Esophagus muscularis mucosa (tissue), 4 donors: Measurements from ENCODE around the gene FSCN2.

Experiments used
- EP300 ChIP-seq: sonication (generic); formaldehyde crosslinking; IDR thresholded peaks from one replicate; pipeline ENCODE4 v1.6.1; 2017; ENCODE audit warnings: antibody characterized with exemption
- POLR2A ChIP-seq: fragments of 450-650 bp; IDR thresholded peaks from one replicate; pipeline ENCODE4 v1.6.1; 2017; ENCODE audit warnings: antibody characterized with exemption, moderate library complexity, mild to moderate bottlenecking, low read depth
- POLR2AphosphoS5 ChIP-seq, 2 donors: sonication (generic); formaldehyde crosslinking; IDR thresholded peaks; one replicate each; pipeline ENCODE4 v1.6.1; 2017; ENCODE audit warnings: antibody characterized with exemption in 2 of 2
- TF ChIP-seq, protein P1 (sequence below), 3 experiments: fragments of 200-600 bp in 2 of 3; fragments of 450-650 bp in 1 of 3; sonication (generic) in 2 of 3; IDR thresholded peaks; one replicate each; pipeline ENCODE4 v1.5.1; 2017 to 2019; ENCODE audit warnings: antibody characterized with exemption in 3 of 3, mild to moderate bottlenecking in 2 of 3, moderate library complexity in 1 of 3

DNA sequence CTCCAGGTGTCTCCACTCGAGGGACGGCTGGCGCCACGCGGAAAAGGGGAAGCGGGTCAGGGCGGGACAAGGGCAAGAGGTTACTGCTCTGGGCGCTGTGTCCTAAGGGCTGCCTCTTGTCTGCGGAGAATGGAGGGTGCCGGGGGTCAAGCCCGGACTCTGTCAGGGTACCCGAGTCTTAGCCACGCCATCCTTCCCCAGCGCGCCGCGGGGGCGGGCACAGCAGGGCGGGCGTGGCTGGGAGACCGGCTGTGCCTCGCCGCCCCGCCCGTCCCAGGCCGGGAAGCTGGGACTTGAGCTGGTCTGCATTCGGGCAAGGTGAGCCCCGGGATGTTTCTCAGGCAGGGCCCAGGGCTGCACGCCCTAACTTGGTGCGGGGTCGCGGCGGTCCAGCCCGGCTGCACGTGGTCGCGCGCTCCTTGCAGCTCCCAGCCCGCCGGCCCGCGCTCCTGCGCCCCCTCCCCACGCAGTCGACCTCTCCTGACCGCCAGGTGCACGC is 9.3 kb upstream of the FSCN2 start:
- no peak for TF ChIP-seq POLR2AphosphoS5 (IDR thresholded peaks at IDR 0.05)
- TF ChIP-seq POLR2A = no peak
- TF ChIP-seq EP300 = no peak
- TF ChIP-seq, protein P1, sequence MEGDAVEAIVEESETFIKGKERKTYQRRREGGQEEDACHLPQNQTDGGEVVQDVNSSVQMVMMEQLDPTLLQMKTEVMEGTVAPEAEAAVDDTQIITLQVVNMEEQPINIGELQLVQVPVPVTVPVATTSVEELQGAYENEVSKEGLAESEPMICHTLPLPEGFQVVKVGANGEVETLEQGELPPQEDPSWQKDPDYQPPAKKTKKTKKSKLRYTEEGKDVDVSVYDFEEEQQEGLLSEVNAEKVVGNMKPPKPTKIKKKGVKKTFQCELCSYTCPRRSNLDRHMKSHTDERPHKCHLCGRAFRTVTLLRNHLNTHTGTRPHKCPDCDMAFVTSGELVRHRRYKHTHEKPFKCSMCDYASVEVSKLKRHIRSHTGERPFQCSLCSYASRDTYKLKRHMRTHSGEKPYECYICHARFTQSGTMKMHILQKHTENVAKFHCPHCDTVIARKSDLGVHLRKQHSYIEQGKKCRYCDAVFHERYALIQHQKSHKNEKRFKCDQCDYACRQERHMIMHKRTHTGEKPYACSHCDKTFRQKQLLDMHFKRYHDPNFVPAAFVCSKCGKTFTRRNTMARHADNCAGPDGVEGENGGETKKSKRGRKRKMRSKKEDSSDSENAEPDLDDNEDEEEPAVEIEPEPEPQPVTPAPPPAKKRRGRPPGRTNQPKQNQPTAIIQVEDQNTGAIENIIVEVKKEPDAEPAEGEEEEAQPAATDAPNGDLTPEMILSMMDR (IDR thresholded peaks at IDR 0.05) = no peak
